ENCODE results near the gene FHIT.

FHIT gene

GRCh38 chr3:60557122-60557521 is 694.1 kb downstream of the FHIT start:
- H3K4me1 ChIP-seq (ENCODE audit: control insufficient read depth, low read length) = peaks cover 55% of the 10 kb centered on the region
- TF ChIP-seq CTCF (IDR thresholded peaks at IDR 0.05; ENCODE audit: low read depth, low read length, poor library complexity, severe bottlenecking) (no peak), EZH2phosphoT487 (IDR thresholded peaks at IDR 0.05; ENCODE audit: borderline replicate concordance, low read length) (no peak)
- no peak overlapping the region for H3K27ac ChIP-seq (ENCODE audit: low read depth, low read length)
- peak overlapping the region; percentile 71 for H3K4me2 ChIP-seq (ENCODE audit: low read length)
- no peaks in the 10 kb centered on the region for H4K20me1 ChIP-seq (ENCODE audit: control insufficient read depth, insufficient read depth, low read depth, low read length)
- H3K9me3 ChIP-seq (ENCODE audit: control insufficient read depth, insufficient read depth, low read length) = peaks cover 3% of the 10 kb centered on the region; the same call in 1 of the 2 replicates
- peak overlapping the region; percentile 18; the same call in 1 of the 2 replicates for H3K4me3 ChIP-seq (ENCODE audit: low read length)
- no peaks in the 10 kb centered on the region for H3K36me3 ChIP-seq (ENCODE audit: control insufficient read depth, low read length)
- no peaks in the 10 kb centered on the region for H3K79me2 ChIP-seq (ENCODE audit: control insufficient read depth, low read length)
- no peaks in the 10 kb centered on the region for H3K27me3 ChIP-seq (ENCODE audit: control insufficient read depth, low read length)
- peaks cover 9% of the 10 kb centered on the region for H3F3A ChIP-seq (ENCODE audit: control insufficient read depth, insufficient read depth)
- H3K9me2 ChIP-seq (replicated peaks; ENCODE audit: control insufficient read depth, low read length) = no peaks in the 10 kb centered on the region

- TF ChIP-seq CTCF (IDR thresholded peaks at IDR 0.05; ENCODE audit: low read depth, low read length, poor library complexity, severe bottlenecking) = no peak
- TF ChIP-seq EZH2phosphoT487 (IDR thresholded peaks at IDR 0.05; ENCODE audit: borderline replicate concordance, low read length) = no peak
- Histone ChIP-seq H3K79me2 (ENCODE audit: control insufficient read depth, low read length) (no peaks in the 10 kb centered on the region), H3K4me1 (ENCODE audit: control insufficient read depth, low read length) (peaks cover 65% of the 10 kb centered on the region), H3K4me2 (ENCODE audit: low read length) (peak overlapping the region; percentile 71), H3K4me3 (ENCODE audit: low read length) (peak overlapping the region; percentile 46), H4K20me1 (ENCODE audit: control insufficient read depth, insufficient read depth, low read depth, low read length) (no peaks in the 10 kb centered on the region), H3K27ac (ENCODE audit: low read depth, low read length) (peak overlapping the region; percentile 90), H3K36me3 (ENCODE audit: control insufficient read depth, low read length) (no peaks in the 10 kb centered on the region), H3K27me3 (ENCODE audit: control insufficient read depth, low read length) (no peaks in the 10 kb centered on the region), H3K9me2 (replicated peaks; ENCODE audit: control insufficient read depth, low read length) (no peaks in the 10 kb centered on the region), H3K9me3 (ENCODE audit: control insufficient read depth, insufficient read depth, low read length) (peaks cover 3% of the 10 kb centered on the region; the same call in 1 of the 2 replicates), H3F3A (ENCODE audit: control insufficient read depth, insufficient read depth) (peaks cover 20% of the 10 kb centered on the region)
Observed at GRCh38 chr3:60555686-60556354, 695.4 kb downstream of the FHIT start.

- H3F3A ChIP-seq (ENCODE audit: control insufficient read depth, insufficient read depth) = peaks cover 24% of the 10 kb centered on the region
- H3K27ac ChIP-seq (ENCODE audit: low read depth, low read length) = no peak overlapping the region
- H3K9me2 ChIP-seq (replicated peaks; ENCODE audit: control insufficient read depth, low read length) = no peaks in the 10 kb centered on the region
- no peaks in the 10 kb centered on the region for H3K36me3 ChIP-seq (ENCODE audit: control insufficient read depth, low read length)
- H3K79me2 ChIP-seq (ENCODE audit: control insufficient read depth, low read length) = no peaks in the 10 kb centered on the region
- H3K4me3 ChIP-seq (ENCODE audit: low read length) = no peak overlapping the region
- H3K4me1 ChIP-seq (ENCODE audit: control insufficient read depth, low read length) = peaks cover 81% of the 10 kb centered on the region
- no peaks in the 10 kb centered on the region for H3K27me3 ChIP-seq (ENCODE audit: control insufficient read depth, low read length)
- peaks cover 3% of the 10 kb centered on the region; the same call in 1 of the 2 replicates for H3K9me3 ChIP-seq (ENCODE audit: control insufficient read depth, insufficient read depth, low read length)
- no peak for TF ChIP-seq CTCF (IDR thresholded peaks at IDR 0.05; ENCODE audit: low read depth, low read length, poor library complexity, severe bottlenecking)
- TF ChIP-seq EZH2phosphoT487 (IDR thresholded peaks at IDR 0.05; ENCODE audit: borderline replicate concordance, low read length) = no peak
- no peaks in the 10 kb centered on the region for H4K20me1 ChIP-seq (ENCODE audit: control insufficient read depth, insufficient read depth, low read depth, low read length)
- no peak overlapping the region for H3K4me2 ChIP-seq (ENCODE audit: low read length)
Observed at GRCh38 chr3:60553144-60553543, 698.1 kb downstream of the FHIT start.
